NCI-H345 treated with DMSO at 0.1 percent for 48 hours (cell line): ENCODE data around the gene COLGALT1.
"Not testable (repeated sequence)": the region's sequence is repeated elsewhere in the genome, so short reads cannot be mapped to it uniquely, and the experiment has no call there.

Experiments
- DNase-seq: peaks from one replicate; lab custom pipeline; 2025; ENCODE audit not compliant: unreplicated experiment; lab: John Stamatoyannopoulos, UW

COLGALT1 gene

DNA sequence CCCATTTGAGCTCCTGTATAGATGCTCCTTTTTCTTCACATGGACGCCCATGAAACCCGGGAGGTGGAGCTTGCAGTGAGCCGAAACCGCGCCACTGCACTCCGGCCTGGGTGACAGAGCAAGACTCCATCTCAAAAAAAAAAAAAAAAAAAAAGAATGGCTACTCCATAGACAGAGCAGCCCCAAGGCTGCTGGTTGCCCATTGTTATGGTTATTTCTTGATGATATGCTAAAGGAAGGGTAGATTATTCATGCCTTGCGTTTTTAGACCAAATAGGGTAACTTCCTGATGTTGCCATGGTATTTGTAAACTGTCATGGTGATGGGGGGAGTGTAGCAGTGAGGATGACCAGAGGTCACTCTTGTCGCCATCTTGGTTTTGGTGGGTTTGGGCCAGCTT is 42.6 kb downstream of the COLGALT1 start:
- not testable (repeated sequence) for DNase-seq

- DNase-seq: no peak
Observed at GRCh38 chr19:17598953-17599352, 43.5 kb downstream of the COLGALT1 start.

GRCh38 chr19:17599780-17600179 is 44.3 kb downstream of the COLGALT1 start:
- no peak for DNase-seq

- DNase-seq: no peak
Observed at GRCh38 chr19:17601683-17602082, 46.2 kb downstream of the COLGALT1 start.

- DNase-seq: no peak
Observed at GRCh38 chr19:17602217-17602616, 46.8 kb downstream of the COLGALT1 start.

- no peak for DNase-seq
Observed at GRCh38 chr19:17602872-17603510, 47.5 kb downstream of the COLGALT1 start.

- no peak for DNase-seq
Observed at GRCh38 chr19:17604372-17605025, 49.0 kb downstream of the COLGALT1 start.

- DNase-seq: no peak
Observed at GRCh38 chr19:17605117-17605516, 49.7 kb downstream of the COLGALT1 start.

DNA sequence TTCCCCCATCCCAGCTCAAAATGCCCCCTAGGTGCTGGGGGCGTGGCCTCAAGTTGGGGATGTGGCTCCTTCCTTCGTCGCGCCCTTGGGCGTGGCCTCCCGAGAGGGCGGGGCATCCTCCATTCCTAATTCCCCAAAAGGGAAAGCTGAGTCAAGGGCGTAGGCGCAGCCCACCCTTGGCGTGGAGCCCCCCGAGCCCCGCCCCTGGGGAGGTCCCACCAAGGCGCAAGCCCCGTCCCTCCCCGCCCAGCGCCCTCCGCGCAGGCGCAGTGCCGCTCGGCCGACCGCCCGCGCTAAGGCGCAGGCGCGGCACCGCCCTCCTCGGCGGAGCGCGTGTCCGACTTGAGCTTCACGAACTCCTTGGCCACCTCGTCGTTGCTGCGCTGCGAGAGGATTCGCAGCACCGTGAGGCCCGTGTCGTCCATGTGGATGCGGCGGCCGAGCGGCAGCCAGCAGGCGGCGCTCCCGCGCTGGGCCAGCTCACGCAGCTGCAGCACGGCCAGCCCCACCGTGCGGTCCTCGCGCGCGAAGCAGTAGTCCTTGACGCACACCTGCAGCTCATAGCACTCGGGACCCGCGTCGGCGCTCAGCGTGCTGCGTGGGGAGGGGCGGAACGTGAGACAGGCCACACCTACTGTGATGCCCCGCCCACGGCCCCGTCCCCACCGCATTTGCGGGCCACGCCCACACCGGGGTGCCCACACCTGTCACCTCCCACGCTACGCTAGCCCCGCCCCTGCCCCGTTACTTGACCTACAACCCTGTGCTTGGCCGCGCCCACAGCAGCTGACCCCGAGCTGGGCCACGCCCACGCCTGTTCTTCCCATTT is 50.5 kb downstream of the COLGALT1 start:
- peak; percentile 54 for DNase-seq

- DNase-seq: no peak
Observed at GRCh38 chr19:17606590-17607185, 51.2 kb downstream of the COLGALT1 start.

GRCh38 chr19:17607936-17608335 is 52.5 kb downstream of the COLGALT1 start:
- DNase-seq: no peak

DNA sequence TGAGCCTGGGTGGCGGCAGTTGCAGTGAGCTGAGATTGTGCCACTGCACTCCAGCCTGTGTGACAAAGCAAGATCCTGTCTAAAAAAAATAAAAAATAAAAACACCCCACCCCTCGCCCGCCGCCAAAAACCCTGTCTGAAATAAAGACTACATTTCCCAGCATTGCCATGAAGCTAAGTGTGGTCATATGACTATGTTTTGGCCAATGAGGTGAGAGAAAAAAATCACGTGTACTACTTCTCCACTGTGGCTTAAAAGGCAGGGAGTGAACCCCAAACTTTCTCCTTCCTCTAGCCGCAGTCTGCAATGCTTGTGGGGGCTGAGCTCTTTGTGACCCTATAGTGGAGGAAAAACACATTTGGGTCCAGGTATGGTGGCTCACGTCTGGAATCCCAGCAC is 54.9 kb downstream of the COLGALT1 start:
- no peak for DNase-seq

- no peak for DNase-seq
Observed at GRCh38 chr19:17611462-17612244, 56.2 kb downstream of the COLGALT1 start.

- DNase-seq: no peak
Observed at GRCh38 chr19:17614476-17614875, 59.0 kb downstream of the COLGALT1 start.

DNA sequence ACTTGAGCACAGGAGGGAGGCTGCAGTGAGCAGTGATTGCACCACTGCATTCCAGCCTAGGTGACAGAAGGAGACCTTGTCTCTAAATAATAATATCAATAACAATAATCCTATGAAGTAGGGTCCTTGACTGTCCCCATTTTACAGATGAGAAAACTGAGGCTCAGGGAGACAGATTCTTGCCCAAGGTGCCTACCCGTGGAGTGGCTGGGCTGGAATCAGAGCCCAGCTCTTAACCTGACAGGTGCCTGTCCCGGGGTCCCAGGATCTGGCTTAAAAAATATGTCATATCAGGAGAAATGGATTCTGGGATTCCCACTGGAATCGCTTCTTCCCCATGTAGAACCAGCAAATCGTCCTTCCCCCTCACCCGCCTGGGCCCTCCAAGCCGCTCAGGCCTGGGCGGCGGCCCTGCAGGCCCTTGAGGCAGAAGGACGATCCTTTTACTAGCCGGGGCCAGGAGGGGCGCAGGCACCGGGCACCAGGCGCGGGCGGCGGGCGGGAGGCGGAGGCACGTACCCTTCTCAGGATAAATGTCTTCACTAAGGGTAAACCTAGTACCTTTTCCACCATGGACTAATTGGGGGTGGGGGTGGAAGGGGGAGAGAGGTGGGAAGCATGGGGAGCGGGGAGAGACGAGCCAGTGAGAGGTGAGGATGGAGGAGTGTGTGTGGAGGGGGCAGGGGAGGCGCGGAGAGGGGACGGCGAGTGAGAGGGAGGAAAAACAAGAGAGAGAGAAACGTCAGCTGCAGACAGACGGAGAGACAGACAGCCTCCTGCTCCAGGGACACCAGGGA is 60.6 kb downstream of the COLGALT1 start:
- no peak for DNase-seq

DNA sequence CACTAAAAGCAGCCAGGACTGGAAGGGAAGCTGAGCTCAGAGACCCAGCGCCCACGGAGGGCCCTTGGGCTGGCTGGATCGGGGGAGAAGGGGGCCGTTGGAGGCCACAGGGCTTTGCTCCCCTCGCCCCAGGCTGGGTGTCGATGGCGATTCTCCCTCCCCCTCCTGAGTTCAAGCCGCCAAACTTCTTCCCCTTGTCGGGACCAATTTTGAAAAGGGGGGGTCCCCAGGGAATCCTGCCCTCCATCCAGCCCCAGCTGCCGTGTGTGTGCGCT is 61.2 kb downstream of the COLGALT1 start:
- no peak for DNase-seq

- no peak for DNase-seq
Observed at GRCh38 chr19:17616961-17617806, 61.7 kb downstream of the COLGALT1 start.

DNA sequence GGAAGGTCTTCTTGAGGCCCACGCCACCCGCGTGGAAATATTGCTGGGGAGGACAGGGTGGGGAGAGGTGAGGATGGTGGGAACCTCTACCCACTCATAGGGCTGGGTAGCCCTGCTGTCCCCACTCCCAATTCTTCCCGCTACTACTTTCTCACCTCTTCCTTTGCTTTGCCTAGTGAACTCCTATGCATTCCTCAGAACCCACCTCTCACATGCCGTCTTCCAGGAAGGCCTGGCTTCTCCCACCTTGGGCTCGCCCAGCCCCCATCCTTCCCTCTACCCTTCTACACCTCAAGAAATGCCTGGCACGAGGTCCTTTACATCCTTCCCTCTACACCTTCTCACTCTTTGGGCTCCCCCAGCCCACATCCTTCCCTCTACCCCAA is 62.4 kb downstream of the COLGALT1 start:
- no peak for DNase-seq

DNA sequence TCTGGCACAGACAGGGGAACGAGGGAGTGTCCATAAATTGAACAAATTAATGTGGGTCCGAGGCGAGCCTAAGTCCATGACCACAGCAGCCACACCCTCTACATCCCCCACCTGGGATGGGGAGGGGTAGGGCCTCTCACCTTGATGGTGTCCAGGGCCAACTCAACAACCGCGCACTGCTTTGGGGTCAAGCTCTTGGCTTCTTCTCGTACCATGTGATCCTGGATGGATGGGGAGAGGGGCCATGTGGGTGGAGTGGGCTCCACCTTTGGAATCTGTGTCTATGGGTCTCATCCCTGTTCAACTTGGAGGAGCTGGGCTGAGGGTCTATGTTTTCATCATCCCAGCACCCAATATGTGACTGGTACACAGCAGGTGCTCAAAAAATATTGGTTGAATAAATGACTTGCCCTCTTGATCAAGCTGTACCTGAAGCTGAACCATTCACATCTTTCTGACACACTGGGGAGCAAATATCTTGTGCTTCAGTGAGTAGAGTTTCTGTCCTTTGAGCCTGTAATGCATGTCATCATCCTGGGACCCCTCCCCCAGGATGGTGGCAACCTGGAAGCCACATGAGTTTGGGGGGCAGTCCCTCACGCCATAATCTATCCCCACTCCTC is 62.9 kb downstream of the COLGALT1 start:
- DNase-seq: no peak
